Neural cell (in vitro differentiated cells): ENCODE results near the gene NACC1.

ENCODE experiments used
- EP300 ChIP-seq: fragments of 450-650 bp; conservative IDR thresholded peaks from 2 replicates; pipeline ENCODE4 v1.6.1; 2014; ENCODE audit warnings: antibody characterized with exemption, mild to moderate bottlenecking, moderate library complexity; ENCODE audit not compliant: poor library complexity, severe bottlenecking
- EZH2 ChIP-seq: fragments of 200-600, 300-800 bp; shearing (Covaris generic), sonication (generic); IDR thresholded peaks from 2 replicates; pipeline ENCODE4 v1.6.1; 2014; ENCODE audit warnings: antibody characterized with exemption, low read length, borderline replicate concordance, mild to moderate bottlenecking; ENCODE audit not compliant: insufficient read depth, poor library complexity, severe bottlenecking
- POLR2AphosphoS5 ChIP-seq: IDR thresholded peaks from 2 replicates; pipeline ENCODE4 v1.6.1; 2012
- RAD21 ChIP-seq: fragments of 450-650 bp; conservative IDR thresholded peaks from 2 replicates; pipeline ENCODE4 v1.6.1; 2014; ENCODE audit warnings: antibody characterized with exemption, mild to moderate bottlenecking, moderate library complexity
- REST ChIP-seq: IDR thresholded peaks from 2 replicates; pipeline ENCODE4 v1.6.1; 2012; ENCODE audit warnings: borderline replicate concordance
- TAF1 ChIP-seq: IDR thresholded peaks from 2 replicates; pipeline ENCODE4 v1.6.1; 2012; ENCODE audit warnings: low read depth
- TF ChIP-seq, protein P1 (sequence below): fragments of 450-650 bp; IDR thresholded peaks from 2 replicates; pipeline ENCODE4 v1.5.1; 2014; ENCODE audit warnings: antibody characterized with exemption, mild to moderate bottlenecking, moderate library complexity; ENCODE audit not compliant: poor library complexity, severe bottlenecking

- TF ChIP-seq, protein P1, sequence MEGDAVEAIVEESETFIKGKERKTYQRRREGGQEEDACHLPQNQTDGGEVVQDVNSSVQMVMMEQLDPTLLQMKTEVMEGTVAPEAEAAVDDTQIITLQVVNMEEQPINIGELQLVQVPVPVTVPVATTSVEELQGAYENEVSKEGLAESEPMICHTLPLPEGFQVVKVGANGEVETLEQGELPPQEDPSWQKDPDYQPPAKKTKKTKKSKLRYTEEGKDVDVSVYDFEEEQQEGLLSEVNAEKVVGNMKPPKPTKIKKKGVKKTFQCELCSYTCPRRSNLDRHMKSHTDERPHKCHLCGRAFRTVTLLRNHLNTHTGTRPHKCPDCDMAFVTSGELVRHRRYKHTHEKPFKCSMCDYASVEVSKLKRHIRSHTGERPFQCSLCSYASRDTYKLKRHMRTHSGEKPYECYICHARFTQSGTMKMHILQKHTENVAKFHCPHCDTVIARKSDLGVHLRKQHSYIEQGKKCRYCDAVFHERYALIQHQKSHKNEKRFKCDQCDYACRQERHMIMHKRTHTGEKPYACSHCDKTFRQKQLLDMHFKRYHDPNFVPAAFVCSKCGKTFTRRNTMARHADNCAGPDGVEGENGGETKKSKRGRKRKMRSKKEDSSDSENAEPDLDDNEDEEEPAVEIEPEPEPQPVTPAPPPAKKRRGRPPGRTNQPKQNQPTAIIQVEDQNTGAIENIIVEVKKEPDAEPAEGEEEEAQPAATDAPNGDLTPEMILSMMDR = no peak
- TF ChIP-seq TAF1 (no peak), EP300 (no peak), EZH2 (no peak), REST (no peak), POLR2AphosphoS5 (no peak), RAD21 (no peak)
Observed at GRCh38 chr19:13164343-13165161, 46.5 kb downstream of the NACC1 start.
